SK-MEL-5 (cell line): ENCODE measurements around the gene SAXO1. TPM values are rescaled to one million over a fixed set of nuclear protein-coding genes. Genes with fewer than 3 reads are reported as not detected.

Experiments
- DNase-seq: peaks from one replicate; pipeline ENCODE4 v3.0.0-alpha.2; 2016; ENCODE audit warnings: low read depth, low spot score
- in situ Hi-C: cut with HindIII; loops from 2 replicates; pipeline ENCODE4 v1.10.0; 2016; ENCODE audit warnings: low sequenced_read_pairs, high pct_unique_total_duplicates, low pct_unique_long_range_greater_than_20kb
- total RNA-seq: library from RNA; depleted of rRNA; stranded (reverse); fragments of >200 nt; shearing (Covaris generic); gene quantifications from 2 replicates; pipeline ENCODE4 v1.2.3, GENCODE V29; 2014

SAXO1 gene
- total RNA-seq, 1 experiment from 2014 or later: not detected

DNA sequence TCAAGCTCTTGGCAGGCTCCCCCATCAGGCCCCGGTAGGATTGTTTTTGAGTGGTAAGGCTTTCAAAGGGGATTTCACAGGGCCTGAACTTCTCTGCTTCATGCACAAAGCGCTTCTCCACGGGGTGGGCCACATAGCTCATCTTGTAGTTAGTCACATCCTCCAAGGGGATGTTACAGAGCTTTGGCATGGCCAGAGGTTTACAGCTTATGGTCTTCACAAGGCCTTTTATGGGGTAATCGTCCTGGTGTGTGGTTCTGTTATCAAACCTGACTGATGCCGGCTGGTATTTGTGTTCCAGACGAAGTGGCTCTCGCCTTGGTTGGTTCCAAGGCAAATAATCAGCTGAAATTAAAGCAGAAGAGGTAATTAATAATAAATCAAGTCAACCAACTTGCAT, 104.3 kb downstream of the SAXO1 start:
- in situ Hi-C loops: no loop called here
- no peak for DNase-seq

DNA sequence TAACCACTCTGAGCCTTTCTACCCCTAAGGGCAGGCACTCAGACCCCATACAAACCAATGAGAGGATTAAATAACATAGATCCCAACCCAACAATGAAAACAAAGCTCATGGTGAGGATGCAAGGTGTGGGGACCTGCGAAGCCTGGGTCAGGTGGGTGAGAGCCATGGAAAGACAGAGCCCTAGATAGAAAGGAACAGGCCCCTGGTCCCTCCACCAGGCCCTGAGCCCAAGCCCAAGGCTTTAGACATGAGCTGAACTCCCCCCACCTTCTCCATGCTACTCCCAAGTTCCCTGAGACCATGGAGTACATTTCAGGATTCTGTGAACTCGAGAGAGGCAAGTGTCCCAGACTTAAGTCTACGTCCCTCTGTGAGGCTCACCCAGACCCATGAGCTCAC, 106.5 kb downstream of the SAXO1 start:
- in situ Hi-C loops: no loop called here

DNA sequence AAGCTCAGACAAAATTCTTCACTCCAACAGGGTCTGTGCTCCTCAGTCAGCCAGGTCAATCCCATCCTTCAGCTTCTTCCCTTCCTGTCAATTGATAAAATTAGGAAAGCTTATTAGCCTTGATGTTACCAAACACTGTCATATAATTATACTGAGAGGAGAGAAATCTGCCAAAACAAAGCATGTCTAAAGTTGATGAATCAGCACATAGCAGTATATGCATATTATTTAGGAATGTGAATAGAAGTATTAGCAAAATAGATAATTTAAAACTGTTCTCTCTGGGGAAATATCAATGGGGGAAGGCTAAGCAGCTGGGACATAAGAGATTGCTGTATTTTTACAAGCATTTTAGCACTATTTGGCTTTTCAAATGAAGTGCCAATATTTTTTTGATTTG, 107.1 kb downstream of the SAXO1 start:
- in situ Hi-C loops: no loop called here
- no peak for DNase-seq

More for the DNA sequence above, 106.5 kb downstream of the SAXO1 start:
- DNase-seq: no peak

DNA sequence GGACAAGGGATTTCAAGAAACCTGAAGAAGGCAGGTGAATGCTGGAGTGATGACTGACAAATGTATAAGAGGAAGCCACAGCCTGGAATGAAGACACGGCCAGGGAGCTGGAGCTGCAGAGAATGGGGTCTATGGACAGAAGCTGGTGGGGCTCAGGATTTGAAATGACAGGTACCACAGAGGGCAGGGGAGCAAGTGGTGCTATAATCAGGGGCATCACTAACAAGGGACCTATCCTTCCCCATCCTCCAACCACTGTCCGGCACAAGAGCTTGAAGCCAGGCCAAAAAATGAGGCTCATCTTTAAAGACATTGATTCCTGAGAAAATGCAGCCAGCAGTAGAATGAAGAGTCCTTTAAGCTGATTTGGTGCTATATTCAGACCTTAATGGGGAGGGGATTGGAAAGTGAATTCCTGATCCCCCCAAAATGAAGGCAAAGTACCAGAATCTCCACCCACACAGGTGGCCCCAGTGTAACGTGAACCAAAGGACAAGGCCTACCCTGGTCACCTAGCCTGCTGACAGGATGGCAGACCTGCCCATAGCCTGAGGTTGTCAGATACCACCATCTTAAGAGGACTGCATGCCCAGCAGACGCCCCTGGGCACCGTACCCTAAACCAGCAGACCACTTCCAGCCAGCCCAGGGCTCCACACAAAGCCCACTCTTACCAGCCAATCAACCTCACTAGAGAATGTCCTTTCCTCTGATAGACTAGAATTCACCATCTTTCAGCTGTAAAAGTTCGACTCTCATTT, 109.2 kb downstream of the SAXO1 start:
- in situ Hi-C loops: no loop called here
- no peak for DNase-seq

DNA sequence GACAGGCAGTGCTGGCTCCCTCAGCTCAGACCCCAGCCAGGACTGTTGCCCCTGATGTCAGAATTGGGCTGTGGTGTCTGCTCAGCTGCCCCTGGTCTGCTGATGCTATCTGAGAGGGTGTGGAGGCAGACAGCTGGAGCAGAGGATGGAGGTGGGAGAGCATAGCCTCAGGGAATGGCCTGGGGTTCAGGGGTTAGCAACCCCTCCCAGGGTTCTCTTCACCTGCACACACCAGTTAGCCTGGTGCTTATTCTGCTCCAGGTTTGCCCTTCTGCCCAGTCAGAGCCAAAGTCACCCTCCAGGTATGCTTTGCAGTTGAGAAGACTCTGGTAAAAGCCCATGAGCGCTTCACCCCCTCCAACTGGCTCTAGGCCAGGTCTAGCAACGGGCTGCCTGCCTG, 109.8 kb downstream of the SAXO1 start:
- no peak for DNase-seq
- in situ Hi-C loops: no loop called here

DNA sequence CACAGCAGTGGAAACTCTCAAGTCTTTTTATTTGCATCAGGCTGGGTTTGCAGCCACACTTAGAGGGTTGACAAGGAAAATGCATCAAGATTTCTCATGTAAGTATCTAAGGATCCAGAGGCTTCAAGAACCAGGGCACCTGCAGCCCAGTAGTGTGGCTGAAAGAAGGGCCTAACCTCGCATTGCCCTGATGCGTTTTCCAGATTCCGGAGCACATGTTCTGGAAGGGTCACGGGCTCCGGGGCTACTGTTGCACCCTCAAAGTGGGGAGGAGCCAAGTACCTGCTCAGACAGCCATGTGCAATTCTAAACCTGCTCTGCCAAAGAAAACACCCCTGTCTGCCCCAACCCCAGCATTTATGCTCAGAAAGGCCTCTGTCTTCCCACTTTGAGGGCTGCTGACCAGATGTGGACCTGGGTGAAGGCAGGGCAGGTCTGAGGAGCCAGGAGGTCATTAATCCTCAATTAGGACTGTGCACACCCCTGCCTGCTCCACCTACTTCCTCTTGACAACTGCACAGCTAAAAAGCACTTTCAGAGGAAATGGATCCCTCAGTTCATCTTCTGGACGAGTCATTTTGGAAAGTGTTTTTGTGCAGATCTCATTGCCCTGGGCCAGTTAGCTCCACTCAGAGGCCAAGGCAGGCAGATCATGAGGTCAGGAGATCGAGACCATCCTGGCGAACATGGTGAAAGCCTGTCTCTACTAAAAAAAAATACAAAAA, 110.7 kb downstream of the SAXO1 start:
- DNase-seq: no peak
- in situ Hi-C loops: no loop called here

DNA sequence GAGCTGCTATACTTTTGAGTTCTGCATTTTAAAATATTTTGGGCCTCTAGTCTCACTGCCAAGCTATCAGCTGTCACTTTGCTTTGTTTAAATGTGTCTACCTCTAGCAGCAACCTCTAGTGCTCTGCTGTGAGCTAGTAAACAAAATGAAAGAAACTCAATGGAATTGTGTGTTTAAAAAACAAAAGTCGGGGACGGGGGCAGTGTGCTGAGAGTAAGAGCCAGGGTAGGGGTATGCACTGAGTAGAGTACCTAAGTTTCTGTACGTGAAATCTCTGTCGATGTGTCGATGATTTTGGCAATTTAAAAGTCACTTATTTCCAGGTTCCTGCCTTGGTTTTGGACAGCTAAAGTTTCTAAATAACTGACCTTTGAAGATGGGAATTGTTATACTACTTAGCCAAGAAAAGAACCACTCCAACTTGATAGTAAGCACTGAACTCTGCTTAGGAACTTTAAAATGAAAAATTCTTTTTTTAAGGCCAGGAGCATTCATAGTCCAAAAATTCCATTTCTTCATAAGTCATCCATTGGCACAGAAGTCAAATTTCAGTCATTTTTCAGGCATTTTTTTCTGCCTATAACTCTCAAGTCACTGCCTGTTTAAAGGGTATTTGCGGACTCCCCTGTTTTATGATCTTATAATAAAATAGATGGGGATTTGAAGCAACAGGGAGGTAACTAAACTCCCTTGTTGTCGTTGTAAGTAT, 111.5 kb downstream of the SAXO1 start:
- no peak for DNase-seq
- in situ Hi-C loops: no loop called here

DNA sequence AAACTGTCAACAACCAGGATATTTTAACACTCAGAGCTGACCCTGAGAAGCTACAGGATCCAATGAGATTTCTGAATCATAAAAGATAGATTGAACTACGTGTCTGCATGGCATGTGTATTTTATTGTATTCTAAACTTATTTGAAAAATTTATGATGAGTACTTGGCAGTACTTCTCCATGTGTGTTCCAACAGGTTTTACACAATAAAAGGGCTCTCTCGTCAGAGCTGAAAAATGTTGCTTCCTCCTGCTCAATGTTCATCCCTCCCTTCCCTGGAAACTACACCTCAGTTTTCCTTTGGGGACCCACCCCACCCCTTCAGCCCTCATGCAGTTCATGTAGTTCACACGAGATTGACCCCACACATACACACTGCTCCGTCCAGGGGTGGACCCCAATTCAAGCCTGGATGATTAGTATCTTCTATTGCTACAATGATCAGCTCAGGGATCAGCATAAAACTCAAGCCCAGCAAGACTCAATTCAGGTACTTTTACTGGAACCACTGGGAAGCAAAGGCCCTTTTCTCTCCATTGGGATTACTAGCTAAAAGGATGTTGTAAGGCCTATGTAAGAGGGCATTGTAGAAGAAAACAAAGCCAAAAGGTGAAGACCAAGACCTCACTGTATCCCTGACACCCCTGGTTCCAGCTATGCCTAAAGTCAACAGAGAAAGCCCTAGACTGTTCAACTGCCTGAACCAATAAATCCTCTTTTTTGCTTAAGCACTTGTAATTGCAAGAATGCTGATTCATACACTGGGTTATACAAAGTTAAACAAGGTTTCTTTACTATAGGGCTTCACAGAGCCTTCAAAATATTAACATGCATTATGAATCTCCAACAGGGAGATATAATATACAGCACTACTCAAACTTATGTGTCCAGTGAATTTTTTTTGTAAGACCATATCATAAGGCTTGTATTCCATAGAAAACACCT, 112.6 kb downstream of the SAXO1 start:
- DNase-seq: no peak
- in situ Hi-C loops: no loop called here

DNA sequence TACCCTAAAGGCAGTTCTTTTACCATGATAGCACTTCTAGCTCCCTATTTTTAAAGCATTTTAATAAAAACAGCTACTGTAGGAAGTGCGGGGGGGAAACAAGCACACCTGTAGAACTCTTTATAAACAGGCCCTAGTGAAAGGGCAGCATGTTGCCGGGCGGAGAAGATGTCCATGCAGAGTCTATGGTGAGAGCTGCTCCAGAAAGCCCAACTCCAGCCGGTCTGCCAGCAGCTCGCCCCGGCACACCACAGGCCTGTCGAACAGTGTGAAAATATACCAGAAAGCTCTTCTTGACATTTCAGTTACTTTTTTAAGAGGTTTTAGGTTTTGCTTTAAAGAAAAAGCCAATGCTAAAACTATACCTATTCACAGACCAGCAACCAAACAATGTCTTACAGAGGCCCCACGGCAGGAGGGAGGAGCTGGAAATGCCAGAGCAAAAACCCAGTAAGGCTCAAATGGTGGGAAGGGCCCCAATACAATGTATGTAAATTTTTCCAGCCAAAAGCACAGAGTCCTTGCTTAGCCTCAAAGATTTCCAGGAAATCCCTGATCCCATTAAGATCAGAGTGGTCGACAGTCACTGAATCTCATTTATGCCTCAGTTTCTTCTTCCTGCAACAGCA, 121.2 kb downstream of the SAXO1 start:
- DNase-seq: no peak
- in situ Hi-C loops: no loop called here

DNA sequence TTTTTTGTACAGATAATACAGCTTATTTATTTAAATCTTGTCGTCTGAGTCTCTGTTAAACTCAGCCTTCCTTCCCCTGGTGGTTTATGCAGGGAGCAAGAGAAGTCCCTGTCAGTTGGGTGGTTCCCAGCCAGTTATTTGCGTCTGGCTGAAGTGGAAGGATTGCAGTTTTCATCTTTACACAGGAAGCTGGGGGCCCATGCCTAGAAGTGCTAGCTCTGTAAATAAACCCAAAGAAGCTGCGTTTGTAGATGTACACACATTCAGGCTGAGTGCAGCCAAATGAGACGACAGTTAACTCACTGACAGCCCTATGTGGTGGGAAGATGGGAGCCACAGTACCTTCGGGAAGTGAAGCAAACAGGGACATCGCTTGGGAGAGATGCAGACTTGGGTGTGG, 122.1 kb downstream of the SAXO1 start:
- in situ Hi-C loops: no loop called here
- no peak for DNase-seq

DNA sequence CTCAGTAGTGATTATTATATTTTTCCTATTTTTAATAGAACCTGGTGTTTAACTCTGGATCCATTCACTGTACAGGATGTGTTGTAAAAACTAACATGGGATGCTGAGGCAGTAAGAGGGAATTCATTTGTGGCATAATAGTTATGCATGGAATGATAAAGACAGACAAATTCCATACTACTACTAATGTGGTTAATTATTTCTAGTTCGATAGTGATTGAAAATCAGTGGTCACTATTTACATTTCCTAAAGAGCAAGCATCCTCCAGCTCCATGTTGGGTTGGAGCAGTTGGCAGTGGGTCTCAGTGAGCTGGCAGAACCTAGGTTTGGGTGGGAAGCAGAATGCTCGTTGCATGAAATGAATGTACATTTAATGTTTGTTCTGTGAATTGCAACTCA, 122.6 kb downstream of the SAXO1 start:
- in situ Hi-C loops: no loop called here
- no peak for DNase-seq

DNA sequence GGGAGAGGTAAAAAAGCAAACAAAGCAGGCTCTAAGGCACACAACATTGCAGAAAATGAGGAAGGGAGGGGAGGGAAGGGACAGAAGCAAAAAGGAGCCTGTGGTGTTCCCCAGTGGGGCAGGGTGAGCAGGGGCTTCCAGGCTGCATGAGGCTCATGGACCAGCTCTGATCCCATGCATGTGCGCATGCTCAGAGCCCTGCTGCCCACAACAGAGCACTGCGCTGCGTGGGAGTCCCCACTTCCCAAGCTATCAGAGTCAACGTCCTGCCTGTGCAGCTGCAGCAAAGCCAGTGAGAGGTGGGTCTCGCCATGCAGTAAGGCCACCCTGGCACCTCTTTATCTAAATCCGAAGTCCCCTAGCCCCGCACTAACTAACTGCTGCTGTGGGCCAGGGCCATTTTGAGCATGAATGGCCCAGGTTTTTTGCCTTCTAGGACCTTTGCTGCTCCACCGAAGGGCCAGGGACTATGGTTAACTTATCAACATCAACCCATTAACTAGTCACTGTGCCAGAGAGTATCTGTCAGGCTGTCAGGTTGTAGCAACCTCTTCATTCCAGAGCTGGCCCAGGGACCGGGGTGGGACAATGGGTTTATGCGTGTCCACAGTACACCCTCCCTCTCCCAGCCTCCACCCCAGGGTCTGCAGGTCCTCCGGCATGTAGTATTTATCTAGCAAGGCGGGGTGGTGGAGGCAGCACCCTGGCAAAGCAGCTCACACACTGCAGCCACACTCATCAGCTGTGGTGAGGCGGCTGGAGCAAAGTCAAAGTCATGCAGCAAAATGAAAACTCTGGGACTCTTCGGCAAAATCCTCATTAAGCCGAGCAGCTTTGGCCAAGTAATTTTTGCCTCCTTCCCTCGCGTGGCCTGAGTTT, 123.6 kb downstream of the SAXO1 start:
- DNase-seq: no peak
- in situ Hi-C loops: no loop called here

DNA sequence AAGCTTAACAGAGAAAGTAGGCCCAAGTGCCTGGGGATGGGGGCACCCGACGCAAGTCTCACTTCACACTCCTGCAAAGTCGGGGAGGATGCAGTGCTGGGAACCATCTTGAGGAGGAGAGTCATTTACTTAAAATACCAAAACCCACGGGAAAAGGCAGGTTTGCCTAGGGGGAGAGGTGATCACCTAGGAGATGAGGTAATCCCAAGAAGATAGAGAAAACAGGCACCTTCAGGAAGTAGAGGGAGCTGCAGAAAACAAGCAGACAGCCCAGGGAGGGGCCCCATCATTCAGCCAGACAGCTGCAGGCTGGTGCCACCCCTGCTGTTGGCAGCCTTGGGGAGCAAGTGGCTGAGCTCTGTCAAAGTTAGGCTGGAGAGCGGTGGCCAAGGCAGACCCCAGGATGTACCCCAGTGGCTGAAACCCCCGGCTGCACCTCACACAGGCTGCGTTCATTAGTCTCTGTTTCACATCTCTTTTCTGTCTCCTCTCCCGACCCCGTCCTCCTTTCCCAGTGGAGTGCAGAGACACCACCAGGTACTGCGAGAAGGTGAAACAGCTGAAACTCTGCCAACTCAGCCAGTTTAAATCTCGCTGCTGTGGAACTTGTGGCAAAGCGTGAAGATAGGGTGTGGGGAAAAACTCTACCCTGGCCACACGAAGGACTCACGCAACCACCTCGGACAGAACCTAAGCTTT, 124.9 kb downstream of the SAXO1 start:
- in situ Hi-C loops: no loop called here

DNA sequence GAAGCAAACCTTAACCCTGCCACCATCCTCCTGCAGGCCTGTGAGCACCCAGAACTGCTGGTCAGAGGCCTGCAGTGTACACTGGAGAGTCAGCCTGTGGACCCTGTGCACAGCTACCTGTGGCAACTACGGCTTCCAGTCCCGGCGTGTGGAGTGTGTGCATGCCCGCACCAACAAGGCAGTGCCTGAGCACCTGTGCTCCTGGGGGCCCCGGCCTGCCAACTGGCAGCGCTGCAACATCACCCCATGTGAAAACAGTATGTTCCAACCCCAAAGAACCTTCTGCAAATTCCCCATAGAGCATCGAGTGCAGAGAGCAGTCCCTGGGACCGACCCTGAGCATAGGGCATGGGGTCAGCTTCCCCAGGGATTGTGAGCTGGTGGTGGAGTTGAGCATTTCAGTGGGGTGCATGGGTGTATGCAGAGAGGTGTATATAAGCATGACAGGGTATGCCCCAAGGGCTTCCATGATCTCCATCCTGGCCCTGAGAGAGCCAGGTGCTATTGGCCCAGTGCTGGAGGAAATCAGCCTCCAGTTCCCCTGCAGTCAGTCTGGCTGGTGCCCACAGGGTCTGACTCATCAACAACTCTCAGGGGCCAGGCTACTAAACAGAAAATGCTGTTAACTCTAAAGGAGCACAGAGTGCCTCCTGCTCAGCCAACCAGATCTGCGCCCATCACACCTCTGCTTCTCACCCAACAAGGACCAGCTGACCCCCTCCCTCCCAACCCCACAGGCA, 126.2 kb downstream of the SAXO1 start:
- no peak for DNase-seq
- in situ Hi-C loops: no loop called here

More for the DNA sequence above, 124.9 kb downstream of the SAXO1 start:
- DNase-seq: no peak

DNA sequence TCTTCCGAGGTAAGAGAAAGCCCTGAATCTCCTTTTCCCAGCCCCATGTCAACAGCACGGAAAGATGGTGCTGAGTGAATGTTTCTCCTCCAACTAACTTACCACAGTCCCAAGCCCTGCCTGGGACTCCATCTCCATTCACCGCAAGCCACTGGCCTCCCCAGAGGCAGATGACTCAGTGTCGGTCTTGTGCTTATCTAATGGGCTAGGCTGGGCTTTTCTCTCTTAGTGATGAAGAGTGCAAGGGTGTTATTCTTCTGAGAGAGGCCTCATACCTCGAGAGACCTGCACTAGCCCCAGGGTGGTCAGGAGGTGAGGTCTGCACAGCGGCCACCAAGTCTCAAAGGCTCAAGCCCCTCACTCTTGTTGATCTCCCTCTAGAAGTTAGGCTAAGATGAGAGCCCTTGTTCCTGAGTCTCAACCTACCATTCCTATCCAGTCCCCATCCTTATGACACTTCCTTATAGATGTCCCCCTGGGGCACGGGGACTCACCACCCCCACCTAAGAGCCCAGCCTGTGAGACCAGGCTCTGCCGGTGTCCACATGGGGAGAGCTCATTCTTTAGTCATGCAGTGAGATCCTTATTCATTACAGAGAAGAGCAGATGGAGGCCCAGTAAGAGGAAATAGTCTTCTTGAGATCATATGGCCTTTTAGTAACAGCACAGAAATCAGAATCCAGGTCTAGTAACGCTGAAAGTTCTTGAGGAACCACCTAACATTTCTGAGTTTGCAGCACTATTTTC, 127.0 kb downstream of the SAXO1 start:
- in situ Hi-C loops: no loop called here
- DNase-seq: no peak
